Testis (tissue), 5 donors: ENCODE results near the gene RAB27B. TPM values are rescaled to one million over a fixed set of nuclear protein-coding genes. Genes with fewer than 3 reads are reported as not detected.

Experiments used
- DNase-seq: peaks from one replicate; pipeline ENCODE4 v3.0.0-alpha.2; 2019
- H3K27ac ChIP-seq, 2 donors: fragments of 200-600 bp; sonication (generic); one replicate each; pipeline ENCODE4 v1.5.1; 2019
- H3K27me3 ChIP-seq: fragments of 200-600 bp; sonication (generic); one replicate; pipeline ENCODE4 v1.5.1; 2019
- H3K36me3 ChIP-seq: fragments of 200-600 bp; sonication (generic); one replicate; pipeline ENCODE4 v1.5.1; 2017; ENCODE audit warnings: low read depth; ENCODE audit errors: missing control alignments
- H3K4me1 ChIP-seq: fragments of 200-600 bp; sonication (generic); one replicate; pipeline ENCODE4 v1.5.1; 2019
- H3K4me3 ChIP-seq, 2 donors: fragments of 200-600 bp; sonication (generic); one replicate each; pipeline ENCODE4 v1.5.1; 2017 to 2019
- H3K9me3 ChIP-seq: fragments of 200-600 bp; sonication (generic); one replicate; pipeline ENCODE4 v1.5.1; 2017
- CTCF ChIP-seq, 3 experiments: fragments of 450-650 bp in 2 of 3; fragments of 200-600 bp in 1 of 3; sonication (generic) in 1 of 3; IDR thresholded peaks; one replicate each; pipeline ENCODE4 v1.5.1; 2016 to 2019; ENCODE audit warnings: antibody characterized with exemption in 3 of 3, mild to moderate bottlenecking in 2 of 3, moderate library complexity in 1 of 3
- POLR2A ChIP-seq: fragments of 450-650 bp; IDR thresholded peaks from one replicate; pipeline ENCODE4 v1.6.1; 2017; ENCODE audit warnings: antibody characterized with exemption, mild to moderate bottlenecking, moderate library complexity
- WGBS, 2 donors: methylation state at CpG; one replicate each; pipeline ENCODE4 v1.1.5; 2018; 5-methylcytosine and 5-hydroxymethylcytosine counted together
- intact Hi-C: fragments of 100-400 bp; cut with DNase I; formaldehyde crosslinking; loops from one replicate; pipeline ENCODE4 v1.15.1; 2023; ENCODE audit warnings: low total_unique reads
- long read RNA-seq, 2 donors: transcript quantifications; one replicate each; lab custom pipeline, GENCODE V29; 2026
- polyA plus RNA-seq: library from polyadenylated mRNA; stranded (reverse); fragments of 350-450 nt; fragmentation: Illumina TruSeq; extraction: RNeasy Lipid Tissue Mini Kit (QIAGEN cat#74804); gene quantifications from one replicate; pipeline ENCODE4 v1.2.3, GENCODE V29; 2014; ENCODE audit warnings: low read depth, low replicate concordance; ENCODE audit not compliant: insufficient read depth
- total RNA-seq, 2 donors: library from RNA; depleted of rRNA; stranded (reverse); fragments of >200 nt; gene quantifications; one replicate each; pipeline ENCODE4 v1.2.3, GENCODE V29; 2016

RAB27B gene
- total RNA-seq (1 to 10 TPM in 1 of 2 donors, under 1 TPM in 1; 0.93 to 1.7 TPM), polyA plus RNA-seq (5.8 TPM)
- long read RNA-seq, donor 1: 0 reads
- long read RNA-seq, donor 2: 0 reads

GRCh38 chr18:54828281-54828881 is at the start of gene RAB27B:
Gene RAB27B (plus strand): TSS chr18:54828477. CDS start chr18:54877586, 49,109 bp downstream.
- WGBS, 2 donors: 0 to 1% methylated on average over 23 to 35 of the region's 35 CpGs
- no peak within 1 kb of the TSS for H3K27ac ChIP-seq
- no peak for TF ChIP-seq CTCF (IDR thresholded peaks at IDR 0.05)
- TF ChIP-seq POLR2A: no peak

GRCh38 chr18:54780285-54780861 is 47.9 kb upstream of the RAB27B start:
- TF ChIP-seq POLR2A: no peak
- TF ChIP-seq CTCF (IDR thresholded peaks at IDR 0.05): no peak
- Histone ChIP-seq H3K27me3 (no peaks in the 10 kb centered on the region), H3K9me3 (no peaks in the 10 kb centered on the region), H3K36me3 (no peaks in the 10 kb centered on the region), H3K27ac (no peak overlapping the region), H3K4me1 (no peaks in the 10 kb centered on the region), H3K4me3 (no peak overlapping the region)
- no peak for DNase-seq
- WGBS, 2 donors: 78 to 84% methylated on average over 11 of the region's 11 CpGs
- intact Hi-C loops: no loop called here

More at GRCh38 chr18:54828281-54828881, at the start of gene RAB27B:
- Histone ChIP-seq H3K4me1 (no peaks in the 10 kb centered on the region), H3K4me3 (peak within 1 kb of the TSS in 1 of 2 donors; percentile 48), H3K36me3 (no peaks in the 10 kb centered on the region), H3K27me3 (no peaks in the 10 kb centered on the region), H3K9me3 (no peaks in the 10 kb centered on the region)
- intact Hi-C loops: no loop called here
- DNase-seq: peak; percentile 57

- no peak for DNase-seq
- no peaks in the 10 kb centered on the region for H3K4me1 ChIP-seq
- no peak overlapping the region for H3K4me3 ChIP-seq
- 81 to 92% methylated on average over 2 of the region's 2 CpGs for WGBS, 2 donors
- intact Hi-C loops: no loop called here
- TF ChIP-seq CTCF (IDR thresholded peaks at IDR 0.05): no peak
- TF ChIP-seq POLR2A: no peak
- H3K36me3 ChIP-seq: no peaks in the 10 kb centered on the region
- H3K9me3 ChIP-seq: no peaks in the 10 kb centered on the region
- H3K27me3 ChIP-seq: no peaks in the 10 kb centered on the region
- no peak overlapping the region for H3K27ac ChIP-seq
Observed at GRCh38 chr18:54780970-54781369, 47.3 kb upstream of the RAB27B start.

GRCh38 chr18:54783139-54783538 is 45.1 kb upstream of the RAB27B start:
- H3K4me3 ChIP-seq: no peak overlapping the region
- no peak overlapping the region for H3K27ac ChIP-seq
- DNase-seq: no peak
- WGBS, 2 donors: 79 to 86% methylated on average over 1 of the region's 1 CpG
- H3K27me3 ChIP-seq: no peaks in the 10 kb centered on the region
- H3K36me3 ChIP-seq: no peaks in the 10 kb centered on the region
- intact Hi-C loops: no loop called here
- no peaks in the 10 kb centered on the region for H3K9me3 ChIP-seq
- TF ChIP-seq CTCF (IDR thresholded peaks at IDR 0.05) (no peak), POLR2A (no peak)
- no peaks in the 10 kb centered on the region for H3K4me1 ChIP-seq
